K562 (cell line): ENCODE data around the gene TRDN. TPM values are rescaled to one million over a fixed set of nuclear protein-coding genes. Genes with fewer than 3 reads are reported as not detected.

Experiments
- ATAC-seq: fragments of 200-7000 bp; cut with Tn5 transposase; 3 replicates; pipeline ENCODE4 v1.9.1; 2020; ENCODE audit warnings: moderate library complexity
- BruUV-seq: library from RNA; stranded (reverse); fragments of 400-500 nt; replicated peaks from 2 replicates; lab custom pipeline; 2021; lab: Mats Ljungman, UMichigan
- CTCF ChIA-PET: fragments of 300-600 bp; formaldehyde crosslinking; extraction: SDS; loops from one replicate; lab custom pipeline; 2021; ENCODE audit warnings: low intra/inter-chr PET ratio; lab: Yijun Ruan, JAX
- POLR2A ChIA-PET: fragments of 300-600, 350-650 bp; sonication (Branson Sonifier 250); formaldehyde crosslinking; extraction: SDS; loops from one replicate; lab custom pipeline; 2021; ENCODE audit warnings: antibody characterized with exemption, inconsistent platforms; lab: Yijun Ruan, JAX
- DNase-seq, 4 experiments: peaks; one replicate each; pipeline versions ENCODE4 v3.0.0 to v3.0.0-alpha.2; 2011 to 2018; ENCODE audit warnings: low spot score in 3 of 4, mixed read lengths in 3 of 4; ENCODE audit errors: extremely low read depth in 1 of 4
- FAIRE-seq: peaks from 2 replicates; lab custom pipeline; 2011; peaks lifted over from hg19 to GRCh38; lab: Jason Lieb, UNC
- H2AFZ ChIP-seq: 2 replicates; pipeline ENCODE4 v1.6.0; 2011; ENCODE audit warnings: low read depth, low read length, control low read depth, inconsistent platforms
- H3K27ac ChIP-seq: fragments of 200-600 bp; 3 replicates; pipeline ENCODE4 v1.8.0; 2011; ENCODE audit warnings: low read depth, mild to moderate bottlenecking, control low read depth, inconsistent platforms, low read length, moderate library complexity, mixed read lengths; ENCODE audit errors: extremely low read depth
- H3K27me3 ChIP-seq, 2 experiments: fragments of 300-600 bp in 1 of 2; 2 replicates in 1 of 2; 3 replicates in 1 of 2; pipeline versions ENCODE4 v1.6.0 to v1.8.0; 2011; ENCODE audit warnings: inconsistent platforms in 2 of 2, low read length in 2 of 2, mild to moderate bottlenecking in 1 of 2, mixed read lengths in 1 of 2, moderate library complexity in 1 of 2; ENCODE audit not compliant: control insufficient read depth in 2 of 2, insufficient read depth in 2 of 2
- H3K36me3 ChIP-seq: fragments of 300-600 bp; 3 replicates; pipeline ENCODE4 v1.8.0; 2011; ENCODE audit warnings: mild to moderate bottlenecking, low read length, inconsistent platforms; ENCODE audit not compliant: control insufficient read depth, insufficient read depth
- H3K4me1 ChIP-seq, 2 experiments: fragments of 200-600 bp in 1 of 2; replicated peaks in 1 of 2; 2 replicates in 1 of 2; 3 replicates in 1 of 2; pipeline versions ENCODE4 v1.5.1 to v1.8.0; 2011; ENCODE audit warnings: inconsistent platforms in 2 of 2, low read length in 2 of 2, mild to moderate bottlenecking in 1 of 2, mixed read lengths in 1 of 2, moderate library complexity in 1 of 2; ENCODE audit not compliant: control insufficient read depth in 2 of 2, insufficient read depth in 2 of 2
- H3K4me2 ChIP-seq: 2 replicates; pipeline ENCODE4 v1.6.1; 2011; ENCODE audit warnings: low read length, control low read depth, inconsistent platforms, mixed read lengths; ENCODE audit not compliant: insufficient read depth
- H3K4me3 ChIP-seq: fragments of 200-600 bp; sonication (generic), shearing (Covaris generic); 2 replicates; pipeline ENCODE4 v1.5.1; 2016; ENCODE audit warnings: control low read depth, inconsistent platforms
- H3K79me2 ChIP-seq: fragments of 200-600 bp; 3 replicates; pipeline ENCODE4 v1.8.0; 2011; ENCODE audit warnings: low read length, inconsistent platforms; ENCODE audit not compliant: control insufficient read depth, insufficient read depth
- H3K9ac ChIP-seq, 2 experiments: 2 replicates each; pipeline versions ENCODE4 v1.6.0 to v1.6.1; 2011; ENCODE audit warnings: low read depth in 2 of 2, low read length in 2 of 2, control low read depth in 1 of 2, inconsistent platforms in 1 of 2, mild to moderate bottlenecking in 1 of 2, mixed read lengths in 1 of 2; ENCODE audit not compliant: insufficient read depth in 1 of 2
- H3K9me1 ChIP-seq: one replicate; pipeline ENCODE4 v1.6.0; 2011; ENCODE audit warnings: inconsistent platforms, mild to moderate bottlenecking, low read length, moderate library complexity; ENCODE audit not compliant: control insufficient read depth, insufficient read depth
- H3K9me3 ChIP-seq: replicated peaks from 2 replicates; pipeline ENCODE4 v1.5.1; 2011; ENCODE audit warnings: low read depth, low read length, inconsistent platforms; ENCODE audit not compliant: control insufficient read depth, insufficient read depth
- H4K20me1 ChIP-seq: replicated peaks from 2 replicates; pipeline ENCODE4 v1.6.1; 2011; ENCODE audit warnings: low read length, inconsistent platforms, mixed read lengths; ENCODE audit not compliant: control insufficient read depth, insufficient read depth
- ARID2 ChIP-seq: fragments of 450-650 bp; IDR thresholded peaks from 2 replicates; pipeline ENCODE4 v1.6.1; 2017; ENCODE audit warnings: antibody characterized with exemption, mild to moderate bottlenecking
- HSF4 ChIP-seq: fragments of 250-450 bp; sonication (Bioruptor Pico); IDR thresholded peaks from 2 replicates; pipeline ENCODE4 v2.1.2; 2022; ENCODE audit warnings: mild to moderate bottlenecking, moderate library complexity, borderline replicate concordance
- MAFK ChIP-seq: IDR thresholded peaks from 2 replicates; pipeline ENCODE4 v1.6.1; 2011; ENCODE audit warnings: low read length, improper control_type of control experiment
- MECOM ChIP-seq: fragments of 250-450 bp; sonication (Bioruptor Pico); IDR thresholded peaks from 2 replicates; pipeline ENCODE4 v1.8.0; 2022; ENCODE audit warnings: inconsistent platforms
- NCOA1 ChIP-seq: fragments of 450-650 bp; IDR thresholded peaks from 2 replicates; pipeline ENCODE4 v1.6.1; 2016; ENCODE audit warnings: low read depth
- POLR2G ChIP-seq: fragments of 200-400 bp; formaldehyde crosslinking; IDR thresholded peaks from 2 replicates; pipeline ENCODE4 v1.6.1; 2017; ENCODE audit warnings: low read depth, mild to moderate bottlenecking, antibody characterized with exemption, low read length, moderate library complexity
- RBM17 ChIP-seq: fragments of 200-400 bp; formaldehyde crosslinking; IDR thresholded peaks from 2 replicates; pipeline ENCODE4 v1.6.1; 2017; ENCODE audit warnings: low read depth, mild to moderate bottlenecking, low read length, borderline replicate concordance
- SNIP1 ChIP-seq: fragments of 450-650 bp; IDR thresholded peaks from 2 replicates; pipeline ENCODE4 v1.7.1; 2017; ENCODE audit warnings: low read depth, mild to moderate bottlenecking
- ZNF121 ChIP-seq: sonication (generic); formaldehyde crosslinking; conservative IDR thresholded peaks from 2 replicates; pipeline ENCODE4 v1.8.0; 2022; ENCODE audit warnings: missing genetic modification reagents
- ZNF232 ChIP-seq: sonication (generic); formaldehyde crosslinking; IDR thresholded peaks from 2 replicates; pipeline ENCODE4 v1.8.0; 2022; ENCODE audit warnings: mild to moderate bottlenecking, missing genetic modification reagents
- WGBS: fragments of 100-300 bp; shearing (Covaris generic); methylation state at CpG from one replicate; pipeline ENCODE4 v1.1.6; 2016; ENCODE audit warnings: low coverage, mixed read lengths; ENCODE audit not compliant: insufficient coverage; ENCODE audit errors: missing lambda C conversion rate; 5-methylcytosine and 5-hydroxymethylcytosine counted together
- in situ Hi-C: fragments of 300-500 bp; cut with MboI; formaldehyde crosslinking; loops from 4 replicates; pipeline ENCODE4 v1.15.0; 2018; ENCODE audit warnings: inconsistent platforms, mixed read lengths
- intact Hi-C: fragments of 100-400 bp; cut with micrococcal nuclease; formaldehyde crosslinking; loops from 2 replicates; pipeline ENCODE4 v1.14.2; 2022
- polyA plus RNA-seq, 8 experiments: library from polyadenylated mRNA; depleted of rRNA in 4 of 8; stranded (reverse) in 5 of 8; unstranded in 3 of 8; fragments of >200 nt; fragmentation: Nextera tagmentation in 2 of 8; fragmentation: Illumina TruSeq in 1 of 8; extraction: Ambion mirVana in 2 of 8; extraction: Trizol in 1 of 8; gene quantifications; 2 replicates each; pipeline versions ENCODE4 v1.2.1 to v1.2.3, GENCODE V29; 2011 to 2014; ENCODE audit warnings: inconsistent platforms in 1 of 8, missing spikeins in 1 of 8
- total RNA-seq, 7 experiments: library from RNA; depleted of rRNA in 6 of 7; stranded (reverse); fragments of >200 nt in 6 of 7; fragmentation: Illumina TruSeq in 2 of 7; extraction: Trizol in 2 of 7; gene quantifications; 2 replicates each; pipeline versions ENCODE4 v1.2.1 to v1.2.3, GENCODE V29; 2011 to 2021; ENCODE audit warnings: low replicate concordance in 1 of 7
- TF ChIP-seq, protein P1 (sequence below): fragments of 150-350 bp; conservative IDR thresholded peaks from 2 replicates; pipeline ENCODE4 v1.6.1; 2014; ENCODE audit warnings: low read length
- TF ChIP-seq, protein P2 (sequence below): sonication (generic); formaldehyde crosslinking; IDR thresholded peaks from 2 replicates; pipeline ENCODE4 v1.8.1; 2022; ENCODE audit warnings: missing genetic modification reagents

Gene TRDN
- total and polyA plus RNA-seq, 9 of the 15 experiments (the other 6 are each of a cell fraction or from before 2014, with no cell fraction given): 0.05 to 0.50 (median 0.16) TPM

GRCh38 chr6:123648020-123648580 lies 11.3 kb upstream of the TRDN start:
- no peaks in the 10 kb centered on the region for H3K36me3 ChIP-seq
- in situ Hi-C loops (no loop called here), intact Hi-C loops (no loop called here)
- no peak for TF ChIP-seq NCOA1
- TF ChIP-seq HSF4 (CRISPR knock-in tag): no peak
- TF ChIP-seq ARID2: no peak
- TF ChIP-seq SNIP1: no peak
- no peak for TF ChIP-seq ZNF121 (CRISPR knock-in tag)
- no peak for TF ChIP-seq POLR2G
- no peak for TF ChIP-seq MECOM (CRISPR knock-in tag)
- TF ChIP-seq, protein P1, sequence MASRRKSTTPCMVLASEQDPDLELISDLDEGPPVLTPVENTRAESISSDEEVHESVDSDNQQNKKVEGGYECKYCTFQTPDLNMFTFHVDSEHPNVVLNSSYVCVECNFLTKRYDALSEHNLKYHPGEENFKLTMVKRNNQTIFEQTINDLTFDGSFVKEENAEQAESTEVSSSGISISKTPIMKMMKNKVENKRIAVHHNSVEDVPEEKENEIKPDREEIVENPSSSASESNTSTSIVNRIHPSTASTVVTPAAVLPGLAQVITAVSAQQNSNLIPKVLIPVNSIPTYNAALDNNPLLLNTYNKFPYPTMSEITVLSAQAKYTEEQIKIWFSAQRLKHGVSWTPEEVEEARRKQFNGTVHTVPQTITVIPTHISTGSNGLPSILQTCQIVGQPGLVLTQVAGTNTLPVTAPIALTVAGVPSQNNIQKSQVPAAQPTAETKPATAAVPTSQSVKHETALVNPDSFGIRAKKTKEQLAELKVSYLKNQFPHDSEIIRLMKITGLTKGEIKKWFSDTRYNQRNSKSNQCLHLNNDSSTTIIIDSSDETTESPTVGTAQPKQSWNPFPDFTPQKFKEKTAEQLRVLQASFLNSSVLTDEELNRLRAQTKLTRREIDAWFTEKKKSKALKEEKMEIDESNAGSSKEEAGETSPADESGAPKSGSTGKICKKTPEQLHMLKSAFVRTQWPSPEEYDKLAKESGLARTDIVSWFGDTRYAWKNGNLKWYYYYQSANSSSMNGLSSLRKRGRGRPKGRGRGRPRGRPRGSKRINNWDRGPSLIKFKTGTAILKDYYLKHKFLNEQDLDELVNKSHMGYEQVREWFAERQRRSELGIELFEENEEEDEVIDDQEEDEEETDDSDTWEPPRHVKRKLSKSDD: no peak
- TF ChIP-seq MAFK: no peak
- no peak for TF ChIP-seq RBM17
- TF ChIP-seq ZNF232 (CRISPR knock-in tag): no peak
- TF ChIP-seq, protein P2, sequence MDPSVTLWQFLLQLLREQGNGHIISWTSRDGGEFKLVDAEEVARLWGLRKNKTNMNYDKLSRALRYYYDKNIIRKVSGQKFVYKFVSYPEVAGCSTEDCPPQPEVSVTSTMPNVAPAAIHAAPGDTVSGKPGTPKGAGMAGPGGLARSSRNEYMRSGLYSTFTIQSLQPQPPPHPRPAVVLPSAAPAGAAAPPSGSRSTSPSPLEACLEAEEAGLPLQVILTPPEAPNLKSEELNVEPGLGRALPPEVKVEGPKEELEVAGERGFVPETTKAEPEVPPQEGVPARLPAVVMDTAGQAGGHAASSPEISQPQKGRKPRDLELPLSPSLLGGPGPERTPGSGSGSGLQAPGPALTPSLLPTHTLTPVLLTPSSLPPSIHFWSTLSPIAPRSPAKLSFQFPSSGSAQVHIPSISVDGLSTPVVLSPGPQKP: no peak
- no TSS peak for BruUV-seq
- FAIRE-seq (no peak), ATAC-seq (no peak), DNase-seq (no peak)
- no peaks in the 10 kb centered on the region for H3K9me1 ChIP-seq
- ChIA-PET CTCF (no interaction called here), POLR2A (no interaction called here)
- H4K20me1 ChIP-seq: no peaks in the 10 kb centered on the region
- no peaks in the 10 kb centered on the region for H3K9me3 ChIP-seq
- H3K4me2 ChIP-seq: no peak overlapping the region
- no peaks in the 10 kb centered on the region for H3K79me2 ChIP-seq
- no peak overlapping the region for H2AFZ ChIP-seq
- no peaks in the 10 kb centered on the region for H3K27me3 ChIP-seq
- 0% methylated on average over 1 of the region's 1 CpG for WGBS
- H3K4me3 ChIP-seq: no peak overlapping the region
- H3K9ac ChIP-seq: no peak overlapping the region
- no peaks in the 10 kb centered on the region for H3K4me1 ChIP-seq
- H3K27ac ChIP-seq: no peak overlapping the region
